Mammary microvascular endothelial cell (primary cell): ENCODE data around the gene P2RX4. TPM values are rescaled to one million over a fixed set of nuclear protein-coding genes. Genes with fewer than 3 reads are reported as not detected.

Experiments
- total RNA-seq: library from RNA; depleted of rRNA; stranded (reverse); fragments of >200 nt; gene quantifications from 2 replicates; pipeline ENCODE4 v1.2.3, GENCODE V29; 2015

The P2RX4 gene, protein sequence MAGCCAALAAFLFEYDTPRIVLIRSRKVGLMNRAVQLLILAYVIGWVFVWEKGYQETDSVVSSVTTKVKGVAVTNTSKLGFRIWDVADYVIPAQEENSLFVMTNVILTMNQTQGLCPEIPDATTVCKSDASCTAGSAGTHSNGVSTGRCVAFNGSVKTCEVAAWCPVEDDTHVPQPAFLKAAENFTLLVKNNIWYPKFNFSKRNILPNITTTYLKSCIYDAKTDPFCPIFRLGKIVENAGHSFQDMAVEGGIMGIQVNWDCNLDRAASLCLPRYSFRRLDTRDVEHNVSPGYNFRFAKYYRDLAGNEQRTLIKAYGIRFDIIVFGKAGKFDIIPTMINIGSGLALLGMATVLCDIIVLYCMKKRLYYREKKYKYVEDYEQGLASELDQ
- total RNA-seq: 196 and 245 TPM in 2 replicates

DNA sequence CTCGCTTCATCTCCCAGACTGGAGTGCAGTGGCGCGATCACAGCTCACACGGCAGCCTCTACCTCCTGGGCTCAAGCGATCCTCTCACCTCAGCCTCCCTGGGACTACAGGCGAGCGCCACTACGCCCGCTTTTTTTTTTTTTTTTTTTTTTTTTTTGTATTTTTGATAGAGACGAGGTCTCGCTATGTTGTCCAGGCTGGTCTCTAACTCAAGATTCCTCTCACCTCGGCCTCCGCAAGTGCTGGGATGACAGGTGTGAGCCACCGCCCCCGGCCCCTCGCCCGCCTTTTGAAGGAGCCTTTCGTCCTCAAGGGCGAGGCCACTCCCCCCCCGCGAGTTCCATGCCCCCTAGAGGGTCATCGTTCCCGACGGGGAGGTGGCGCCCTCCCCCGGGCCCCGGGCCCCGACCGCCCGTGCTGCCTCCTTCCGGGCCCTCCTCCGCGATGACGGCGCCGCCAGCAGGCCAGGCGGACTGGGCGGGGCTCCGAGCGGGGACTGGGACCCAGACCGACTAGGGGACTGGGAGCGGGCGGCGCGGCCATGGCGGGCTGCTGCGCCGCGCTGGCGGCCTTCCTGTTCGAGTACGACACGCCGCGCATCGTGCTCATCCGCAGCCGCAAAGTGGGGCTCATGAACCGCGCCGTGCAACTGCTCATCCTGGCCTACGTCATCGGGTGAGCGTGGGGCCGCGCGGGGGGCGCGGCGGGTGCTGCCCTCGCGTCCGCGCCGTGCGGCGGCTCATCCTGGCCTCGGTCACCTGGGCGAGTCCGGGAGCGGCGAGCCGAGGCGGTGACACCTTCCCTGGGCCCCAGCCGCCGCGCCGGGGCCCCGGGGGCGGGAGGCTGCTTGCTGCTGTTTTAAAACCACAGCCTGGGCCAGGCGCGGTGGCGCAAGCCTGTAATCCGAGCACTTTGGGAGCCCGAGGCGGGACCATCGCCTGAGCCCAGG lies at the start of gene P2RX4:
TSS of gene P2RX4 (plus strand) at position 506 of the 949 bp plus-strand sequence. CDS start at position 542, 36 bp downstream.

Other genes with a start within 250 kb of the P2RX4 start
- gene HNF1A, start 231.6 kb upstream of the P2RX4 start, total RNA-seq: not detected in 2 replicates
- 17.4 and 20.2 TPM in 2 replicates for gene C12orf43, start 193.6 kb upstream of the P2RX4 start, total RNA-seq
- gene OASL, start 170.9 kb upstream of the P2RX4 start, total RNA-seq: 7.7 and 11.3 TPM in 2 replicates
- gene P2RX7, start 77.3 kb upstream of the P2RX4 start, total RNA-seq: 3.6 and 6.9 TPM in 2 replicates
- 45.7 and 46.2 TPM in 2 replicates for gene CAMKK2, start 86.6 kb downstream of the P2RX4 start, total RNA-seq
- gene ANAPC5, start 142.3 kb downstream of the P2RX4 start, total RNA-seq: 129 and 133 TPM in 2 replicates
- 40.7 and 52.2 TPM in 2 replicates for gene RNF34, start 190.0 kb downstream of the P2RX4 start, total RNA-seq